GM12878 (cell line): ENCODE measurements around the gene ABR. TPM values are rescaled to one million over a fixed set of nuclear protein-coding genes. Genes with fewer than 3 reads are reported as not detected.

Experiments
- ATAC-seq: fragments of 200-7000 bp; cut with Tn5 transposase; 3 replicates; pipeline ENCODE4 v1.9.1; 2020; ENCODE audit warnings: mild to moderate bottlenecking, moderate library complexity
- BruUV-seq: library from RNA; stranded (reverse); fragments of 400-500 nt; replicated peaks from 2 replicates; lab custom pipeline; 2021; lab: Mats Ljungman, UMichigan
- CTCF ChIA-PET: fragments of 300-600 bp; sonication (Branson Sonifier 250); formaldehyde crosslinking; extraction: SDS; loops from one replicate; lab custom pipeline; 2021; ENCODE audit warnings: inconsistent platforms; lab: Yijun Ruan, JAX
- POLR2A ChIA-PET: fragments of 350-600 bp; formaldehyde crosslinking; extraction: SDS; loops from one replicate; lab custom pipeline; 2021; ENCODE audit warnings: inconsistent platforms; lab: Charles Lee
- RAD21 ChIA-PET: fragments of 300-600 bp; sonication (Branson Sonifier 250); formaldehyde crosslinking; loops from one replicate; lab custom pipeline; 2023; ENCODE audit warnings: antibody characterized with exemption; ENCODE audit not compliant: unreplicated experiment; lab: Charles Lee
- SMC1A ChIA-PET: fragments of 300-600 bp; sonication (Branson Sonifier 250); formaldehyde crosslinking; loops from one replicate; lab custom pipeline; 2023; ENCODE audit not compliant: unreplicated experiment, uncharacterized antibody; lab: Charles Lee
- DNase-seq: peaks from one replicate; pipeline ENCODE4 v3.0.0-alpha.2; 2011; ENCODE audit warnings: low read depth, low spot score
- FAIRE-seq: peaks from 3 replicates; lab custom pipeline; 2011; peaks lifted over from hg19 to GRCh38; lab: Jason Lieb, UNC
- H2AFZ ChIP-seq: 2 replicates; pipeline ENCODE4 v1.6.0; 2011; ENCODE audit warnings: low read depth, low read length, control low read depth; ENCODE audit not compliant: control insufficient read depth
- H3K27ac ChIP-seq: 2 replicates; pipeline ENCODE4 v1.5.1; 2011; ENCODE audit warnings: control low read depth; ENCODE audit not compliant: control insufficient read depth, insufficient read depth
- H3K27me3 ChIP-seq, 2 experiments: replicated peaks in 1 of 2; 2 replicates each; pipeline versions ENCODE4 v1.6.0 to v1.6.1; 2011; ENCODE audit warnings: low read length in 1 of 2; ENCODE audit not compliant: control insufficient read depth in 2 of 2, insufficient read depth in 2 of 2
- H3K36me3 ChIP-seq, 2 experiments: 2 replicates each; pipeline ENCODE4 v1.5.1; 2011; ENCODE audit warnings: low read length in 1 of 2; ENCODE audit not compliant: control insufficient read depth in 2 of 2, insufficient read depth in 2 of 2
- H3K4me1 ChIP-seq: 2 replicates; pipeline ENCODE4 v1.6.1; 2011; ENCODE audit warnings: mild to moderate bottlenecking, low read length, moderate library complexity, mixed read lengths; ENCODE audit not compliant: control insufficient read depth, insufficient read depth
- H3K4me2 ChIP-seq: 2 replicates; pipeline ENCODE4 v1.6.0; 2011; ENCODE audit warnings: control low read depth; ENCODE audit not compliant: control insufficient read depth, insufficient read depth
- H3K4me3 ChIP-seq: fragments of 200-600 bp; sonication (generic); 2 replicates; pipeline ENCODE4 v1.5.1; 2016
- H3K79me2 ChIP-seq: 2 replicates; pipeline ENCODE4 v1.6.0; 2011; ENCODE audit warnings: low read length; ENCODE audit not compliant: control insufficient read depth, insufficient read depth
- H3K9ac ChIP-seq: 2 replicates; pipeline ENCODE4 v1.8.0; 2011; ENCODE audit warnings: low read length, control low read depth, mixed read lengths; ENCODE audit not compliant: control insufficient read depth, insufficient read depth
- H3K9me3 ChIP-seq: replicated peaks from 3 replicates; pipeline ENCODE4 v1.5.1; 2011; ENCODE audit warnings: mild to moderate bottlenecking, low read length; ENCODE audit not compliant: control insufficient read depth, insufficient read depth
- H4K20me1 ChIP-seq: 2 replicates; pipeline ENCODE4 v1.6.0; 2011; ENCODE audit not compliant: control insufficient read depth, insufficient read depth
- ATF7 ChIP-seq: fragments of 450-650 bp; IDR thresholded peaks from 2 replicates; pipeline ENCODE4 v1.6.1; 2016; ENCODE audit warnings: low read depth, mild to moderate bottlenecking
- EGR1 ChIP-seq, 2 experiments: IDR thresholded peaks; 1 replicate in 1 of 2; 2 replicates in 1 of 2; pipeline ENCODE4 v1.6.1; 2011 to 2012; ENCODE audit warnings: low read depth in 2 of 2, low read length in 2 of 2, borderline replicate concordance in 1 of 2, mild to moderate bottlenecking in 1 of 2, moderate library complexity in 1 of 2
- HDAC6 ChIP-seq: fragments of 200-600 bp; sonication (generic); IDR thresholded peaks from one replicate; pipeline ENCODE4 v1.8.0; 2017; ENCODE audit warnings: antibody characterized with exemption; ENCODE audit not compliant: unreplicated experiment
- POLR2A ChIP-seq: IDR thresholded peaks from 2 replicates; pipeline ENCODE4 v1.6.1; 2011; ENCODE audit warnings: low read depth, mild to moderate bottlenecking, low read length
- WGBS: methylation state at CpG from one replicate; pipeline ENCODE4 v1.1.6; 2016; ENCODE audit warnings: low lambda C conversion rate; ENCODE audit not compliant: insufficient replicate concordance, insufficient coverage; ENCODE audit errors: missing lambda C conversion rate; 5-methylcytosine and 5-hydroxymethylcytosine counted together
- in situ Hi-C: fragments of 300-500 bp; cut with MboI; formaldehyde crosslinking; loops from 9 replicates; pipeline ENCODE4 v1.14.3; 2018; ENCODE audit warnings: mixed read lengths
- intact Hi-C: fragments of 100-400 bp; cut with micrococcal nuclease; formaldehyde crosslinking; loops from one replicate; pipeline ENCODE4 v1.14.2; 2022; ENCODE audit not compliant: unreplicated experiment
- polyA plus RNA-seq, 11 experiments: library from polyadenylated mRNA; depleted of rRNA in 4 of 11; unstranded in 6 of 11; stranded (reverse) in 5 of 11; fragments of >200 nt; fragmentation: Nextera tagmentation in 4 of 11; fragmentation: Illumina TruSeq in 1 of 11; extraction: Ambion mirVana in 4 of 11; extraction: Trizol in 1 of 11; gene quantifications; 1 replicate in 1 of 11; 2 replicates in 10 of 11; pipeline versions ENCODE4 v1.2.1 to v1.2.3, GENCODE V29; 2011 to 2016; ENCODE audit warnings: inconsistent platforms in 2 of 11, missing spikeins in 2 of 11, low read depth in 1 of 11
- total RNA-seq, 4 experiments: library from RNA; depleted of rRNA in 3 of 4; stranded (reverse); fragments of >200 nt in 3 of 4; fragmentation: Illumina TruSeq in 1 of 4; extraction: Trizol in 1 of 4; gene quantifications; 2 replicates each; pipeline versions ENCODE4 v1.2.1 to v1.2.3, GENCODE V29; 2013 to 2021
- TF ChIP-seq, protein P1 (sequence below): fragments of 450-650 bp; formaldehyde crosslinking; IDR thresholded peaks from 2 replicates; pipeline ENCODE4 v1.5.0; 2022; ENCODE audit warnings: mild to moderate bottlenecking, missing genetic modification characterization
- TF ChIP-seq, protein P2 (sequence below): fragments of 150-350 bp; IDR thresholded peaks from 2 replicates; pipeline ENCODE4 v1.6.1; 2014; ENCODE audit warnings: mild to moderate bottlenecking, low read depth, low read length
- TF ChIP-seq, protein P3 (sequence below): fragments of 450-650 bp; IDR thresholded peaks from 2 replicates; pipeline ENCODE4 v1.6.1; 2017; ENCODE audit warnings: borderline replicate concordance
- TF ChIP-seq, protein P4 (sequence below): IDR thresholded peaks from 2 replicates; pipeline ENCODE4 v1.6.1; 2011; ENCODE audit warnings: mild to moderate bottlenecking, low read depth, low read length, moderate library complexity; ENCODE audit not compliant: insufficient replicate concordance
- TF ChIP-seq, protein P5 (sequence below), 3 experiments: IDR thresholded peaks in 2 of 3; conservative IDR thresholded peaks in 1 of 3; 2 replicates each; pipeline ENCODE4 v1.5.1; 2011; ENCODE audit warnings: low read depth in 3 of 3, low read length in 3 of 3, mild to moderate bottlenecking in 3 of 3, control low read depth in 2 of 3, moderate library complexity in 2 of 3, inconsistent platforms in 1 of 3, mixed read lengths in 1 of 3; ENCODE audit not compliant: control insufficient read depth in 2 of 3, insufficient read depth in 1 of 3; ENCODE audit errors: extremely low read depth in 1 of 3

Gene ABR
- total and polyA plus RNA-seq, 10 of the 15 experiments (the other 5 are each of a cell fraction or from before 2014, with no cell fraction given): 1.4 to 112 (median 30.0) TPM

DNA sequence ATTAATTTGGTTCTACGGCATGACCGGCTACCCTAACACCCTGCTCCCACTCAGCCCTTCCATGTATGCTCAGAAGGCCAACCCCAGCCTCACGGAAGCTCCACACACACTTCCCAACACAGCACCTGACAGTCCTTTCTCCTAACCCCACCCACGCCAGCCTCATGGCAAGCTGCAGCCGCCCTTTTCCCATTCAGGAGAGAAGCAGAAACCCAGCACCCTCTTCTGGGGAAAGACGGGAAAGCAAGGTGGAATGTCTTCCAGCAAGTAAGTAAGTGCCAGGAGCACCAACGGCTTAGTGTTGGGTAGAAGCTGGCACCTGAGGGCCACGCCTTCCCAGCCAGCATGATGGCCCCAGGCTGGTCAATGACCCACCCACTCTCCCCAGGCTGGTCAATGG is 32.1 kb downstream of the ABR start (continued):
- TF ChIP-seq, protein P1, sequence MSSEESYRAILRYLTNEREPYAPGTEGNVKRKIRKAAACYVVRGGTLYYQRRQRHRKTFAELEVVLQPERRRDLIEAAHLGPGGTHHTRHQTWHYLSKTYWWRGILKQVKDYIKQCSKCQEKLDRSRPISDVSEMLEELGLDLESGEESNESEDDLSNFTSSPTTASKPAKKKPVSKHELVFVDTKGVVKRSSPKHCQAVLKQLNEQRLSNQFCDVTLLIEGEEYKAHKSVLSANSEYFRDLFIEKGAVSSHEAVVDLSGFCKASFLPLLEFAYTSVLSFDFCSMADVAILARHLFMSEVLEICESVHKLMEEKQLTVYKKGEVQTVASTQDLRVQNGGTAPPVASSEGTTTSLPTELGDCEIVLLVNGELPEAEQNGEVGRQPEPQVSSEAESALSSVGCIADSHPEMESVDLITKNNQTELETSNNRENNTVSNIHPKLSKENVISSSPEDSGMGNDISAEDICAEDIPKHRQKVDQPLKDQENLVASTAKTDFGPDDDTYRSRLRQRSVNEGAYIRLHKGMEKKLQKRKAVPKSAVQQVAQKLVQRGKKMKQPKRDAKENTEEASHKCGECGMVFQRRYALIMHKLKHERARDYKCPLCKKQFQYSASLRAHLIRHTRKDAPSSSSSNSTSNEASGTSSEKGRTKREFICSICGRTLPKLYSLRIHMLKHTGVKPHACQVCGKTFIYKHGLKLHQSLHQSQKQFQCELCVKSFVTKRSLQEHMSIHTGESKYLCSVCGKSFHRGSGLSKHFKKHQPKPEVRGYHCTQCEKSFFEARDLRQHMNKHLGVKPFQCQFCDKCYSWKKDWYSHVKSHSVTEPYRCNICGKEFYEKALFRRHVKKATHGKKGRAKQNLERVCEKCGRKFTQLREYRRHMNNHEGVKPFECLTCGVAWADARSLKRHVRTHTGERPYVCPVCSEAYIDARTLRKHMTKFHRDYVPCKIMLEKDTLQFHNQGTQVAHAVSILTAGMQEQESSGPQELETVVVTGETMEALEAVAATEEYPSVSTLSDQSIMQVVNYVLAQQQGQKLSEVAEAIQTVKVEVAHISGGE (CRISPR knock-in tag): no peak
- no peak for TF ChIP-seq HDAC6
- TF ChIP-seq EGR1 (IDR thresholded peaks at IDR 0.05; ENCODE audit: borderline replicate concordance in 1 of 2, low read depth in 2 of 2, low read length in 2 of 2): no peak
- no peak for TF ChIP-seq ATF7
- TF ChIP-seq, protein P2, sequence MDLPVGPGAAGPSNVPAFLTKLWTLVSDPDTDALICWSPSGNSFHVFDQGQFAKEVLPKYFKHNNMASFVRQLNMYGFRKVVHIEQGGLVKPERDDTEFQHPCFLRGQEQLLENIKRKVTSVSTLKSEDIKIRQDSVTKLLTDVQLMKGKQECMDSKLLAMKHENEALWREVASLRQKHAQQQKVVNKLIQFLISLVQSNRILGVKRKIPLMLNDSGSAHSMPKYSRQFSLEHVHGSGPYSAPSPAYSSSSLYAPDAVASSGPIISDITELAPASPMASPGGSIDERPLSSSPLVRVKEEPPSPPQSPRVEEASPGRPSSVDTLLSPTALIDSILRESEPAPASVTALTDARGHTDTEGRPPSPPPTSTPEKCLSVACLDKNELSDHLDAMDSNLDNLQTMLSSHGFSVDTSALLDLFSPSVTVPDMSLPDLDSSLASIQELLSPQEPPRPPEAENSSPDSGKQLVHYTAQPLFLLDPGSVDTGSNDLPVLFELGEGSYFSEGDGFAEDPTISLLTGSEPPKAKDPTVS: no peak
- TF ChIP-seq, all 136 proteins: peak for 0

DNA sequence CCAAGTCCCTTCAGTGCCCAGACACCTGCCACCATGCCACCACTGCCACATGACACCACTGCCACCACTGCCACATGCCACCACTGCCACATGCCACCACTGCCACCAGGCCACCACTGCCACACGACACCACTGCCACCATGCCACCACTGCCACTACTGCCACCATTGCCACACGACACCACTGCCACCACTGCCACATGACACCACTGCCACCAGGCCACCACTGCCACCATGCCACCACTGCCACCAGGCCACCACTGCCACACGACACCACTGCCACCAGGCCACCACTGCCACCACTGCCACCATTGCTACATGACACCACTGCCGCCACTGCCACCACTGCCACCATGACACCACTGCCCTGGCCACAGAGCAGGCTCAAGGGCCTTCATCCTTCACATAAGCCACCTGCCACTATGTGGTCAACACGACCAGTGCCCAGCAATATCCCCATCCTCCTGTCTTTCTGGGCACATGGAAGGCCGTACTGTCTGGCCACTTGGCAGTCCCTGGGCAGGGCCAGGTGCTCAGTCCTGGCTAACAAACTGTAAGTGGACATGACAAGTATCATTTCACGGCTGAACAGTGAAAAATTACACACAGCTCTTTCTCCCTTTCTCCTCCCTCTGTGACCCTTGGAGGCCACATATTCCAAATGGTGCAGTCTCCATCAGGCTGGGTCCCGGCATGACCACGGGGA is 33.1 kb downstream of the ABR start:
- no peak for FAIRE-seq
- Histone ChIP-seq H3K27me3 (no peaks in the 10 kb centered on the region), H3K9ac (no peak overlapping the region), H3K9me3 (no peaks in the 10 kb centered on the region; the same call in 2 of the 3 replicates), H3K36me3 (peaks cover 2 to 3% of the 10 kb centered on the region in 2 experiments; a peak in 3 of 4 replicates), H3K4me3 (no peak overlapping the region), H2AFZ (no peak overlapping the region), H4K20me1 (no peaks in the 10 kb centered on the region; the same call in 1 of the 2 replicates), H3K27ac (no peak overlapping the region), H3K4me1 (no peaks in the 10 kb centered on the region), H3K79me2 (peaks cover 2% of the 10 kb centered on the region; the same call in 1 of the 2 replicates)
- no peak for ATAC-seq
- whole genome bisulfite sequencing: 95% methylated on average over 9 of the region's 9 CpGs
- ChIA-PET SMC1A (interaction anchor here (1.2 kb wide), 1 partner anchor 10 kb away, joined by 3 read pairs; no protein-coding TSS in a partner anchor), POLR2A (no interaction called here)
- intact Hi-C loops (no loop called here), in situ Hi-C loops (no loop called here)
- BruUV-seq: no TSS peak
- TF ChIP-seq POLR2A (peak; percentile 50; the same call in 1 of the 2 replicates), EGR1 (IDR thresholded peaks at IDR 0.05; ENCODE audit: borderline replicate concordance in 1 of 2, low read depth in 2 of 2, low read length in 2 of 2) (peak; percentile 46 to 57; a peak in 2 of 3 replicates)
- TF ChIP-seq, protein P3, sequence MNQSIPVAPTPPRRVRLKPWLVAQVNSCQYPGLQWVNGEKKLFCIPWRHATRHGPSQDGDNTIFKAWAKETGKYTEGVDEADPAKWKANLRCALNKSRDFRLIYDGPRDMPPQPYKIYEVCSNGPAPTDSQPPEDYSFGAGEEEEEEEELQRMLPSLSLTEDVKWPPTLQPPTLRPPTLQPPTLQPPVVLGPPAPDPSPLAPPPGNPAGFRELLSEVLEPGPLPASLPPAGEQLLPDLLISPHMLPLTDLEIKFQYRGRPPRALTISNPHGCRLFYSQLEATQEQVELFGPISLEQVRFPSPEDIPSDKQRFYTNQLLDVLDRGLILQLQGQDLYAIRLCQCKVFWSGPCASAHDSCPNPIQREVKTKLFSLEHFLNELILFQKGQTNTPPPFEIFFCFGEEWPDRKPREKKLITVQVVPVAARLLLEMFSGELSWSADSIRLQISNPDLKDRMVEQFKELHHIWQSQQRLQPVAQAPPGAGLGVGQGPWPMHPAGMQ: no peak
- TF ChIP-seq, protein P4, sequence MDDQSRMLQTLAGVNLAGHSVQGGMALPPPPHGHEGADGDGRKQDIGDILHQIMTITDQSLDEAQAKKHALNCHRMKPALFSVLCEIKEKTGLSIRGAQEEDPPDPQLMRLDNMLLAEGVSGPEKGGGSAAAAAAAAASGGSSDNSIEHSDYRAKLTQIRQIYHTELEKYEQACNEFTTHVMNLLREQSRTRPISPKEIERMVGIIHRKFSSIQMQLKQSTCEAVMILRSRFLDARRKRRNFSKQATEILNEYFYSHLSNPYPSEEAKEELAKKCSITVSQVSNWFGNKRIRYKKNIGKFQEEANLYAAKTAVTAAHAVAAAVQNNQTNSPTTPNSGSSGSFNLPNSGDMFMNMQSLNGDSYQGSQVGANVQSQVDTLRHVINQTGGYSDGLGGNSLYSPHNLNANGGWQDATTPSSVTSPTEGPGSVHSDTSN: no peak
- TF ChIP-seq, protein P5, sequence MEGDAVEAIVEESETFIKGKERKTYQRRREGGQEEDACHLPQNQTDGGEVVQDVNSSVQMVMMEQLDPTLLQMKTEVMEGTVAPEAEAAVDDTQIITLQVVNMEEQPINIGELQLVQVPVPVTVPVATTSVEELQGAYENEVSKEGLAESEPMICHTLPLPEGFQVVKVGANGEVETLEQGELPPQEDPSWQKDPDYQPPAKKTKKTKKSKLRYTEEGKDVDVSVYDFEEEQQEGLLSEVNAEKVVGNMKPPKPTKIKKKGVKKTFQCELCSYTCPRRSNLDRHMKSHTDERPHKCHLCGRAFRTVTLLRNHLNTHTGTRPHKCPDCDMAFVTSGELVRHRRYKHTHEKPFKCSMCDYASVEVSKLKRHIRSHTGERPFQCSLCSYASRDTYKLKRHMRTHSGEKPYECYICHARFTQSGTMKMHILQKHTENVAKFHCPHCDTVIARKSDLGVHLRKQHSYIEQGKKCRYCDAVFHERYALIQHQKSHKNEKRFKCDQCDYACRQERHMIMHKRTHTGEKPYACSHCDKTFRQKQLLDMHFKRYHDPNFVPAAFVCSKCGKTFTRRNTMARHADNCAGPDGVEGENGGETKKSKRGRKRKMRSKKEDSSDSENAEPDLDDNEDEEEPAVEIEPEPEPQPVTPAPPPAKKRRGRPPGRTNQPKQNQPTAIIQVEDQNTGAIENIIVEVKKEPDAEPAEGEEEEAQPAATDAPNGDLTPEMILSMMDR (IDR thresholded peaks at IDR 0.05 in 2 of 3, conservative IDR thresholded peaks at IDR 0.05 in 1 of 3; ENCODE audit: control insufficient read depth in 2 of 3, extremely low read depth in 1 of 3, insufficient read depth in 1 of 3, low read depth in 3 of 3, low read length in 3 of 3): no peak
- TF ChIP-seq, all 136 proteins: peak for 2
- no peak overlapping the region for H3K4me2 ChIP-seq
- ChIA-PET CTCF (interaction anchor here (1.1 to 1.4 kb wide), 2 partner anchors 24 to 41 kb away, joined by 3 to 5 read pairs; no protein-coding TSS in a partner anchor), RAD21 (no interaction called here)
- no peak for DNase-seq
